Spleen (tissue), 7 donors: ENCODE measurements around the gene KLKB1.

ENCODE experiments used
- CTCF ChIP-seq, 11 experiments: fragments of 200-600 bp in 7 of 11; fragments of 450-650 bp in 4 of 11; sonication (generic) in 4 of 11; IDR thresholded peaks in 8 of 11; conservative IDR thresholded peaks in 3 of 11; 1 replicate in 7 of 11; 2 replicates in 4 of 11; pipeline versions ENCODE4 v1.4.0 to v1.8.0; 2016 to 2021; ENCODE audit warnings: antibody characterized with exemption in 11 of 11, inconsistent platforms in 4 of 11, mild to moderate bottlenecking in 1 of 11
- POLR2A ChIP-seq, 3 donors: fragments of 450-650 bp; IDR thresholded peaks; one replicate each; pipeline ENCODE4 v1.5.1; 2017; ENCODE audit warnings: antibody characterized with exemption in 3 of 3, mild to moderate bottlenecking in 1 of 3
- POLR2AphosphoS5 ChIP-seq, 3 donors: sonication (generic); formaldehyde crosslinking; IDR thresholded peaks; one replicate each; pipeline ENCODE4 v1.5.1; 2017; ENCODE audit warnings: antibody characterized with exemption in 3 of 3
- donor health status: DM: no; HTN: no; CAD: no; lungs with moderate emphysema.
- donor health status: DM: no; HTN: no; CAD: no.
- donor health status: DM: no; HTN: no; CAD: no.

GRCh38 chr4:186283311-186283710 lies 56.0 kb downstream of the KLKB1 start:
- TF ChIP-seq POLR2A (IDR thresholded peaks at IDR 0.05) (no peak), CTCF (IDR thresholded peaks at IDR 0.05 in 8 of 11, conservative IDR thresholded peaks at IDR 0.05 in 3 of 11) (no peak), POLR2AphosphoS5 (IDR thresholded peaks at IDR 0.05) (no peak)
